ENCODE data around the gene SPRYD3. TPM values are rescaled to one million over a fixed set of nuclear protein-coding genes. Genes with fewer than 3 reads are reported as not detected.
"Not testable (repeated sequence)": the region's sequence is repeated elsewhere in the genome, so short reads cannot be mapped to it uniquely, and the experiment has no call there.

Gene SPRYD3
- total RNA-seq, 1 donor from 2014 or later, result 20.6 TPM

GRCh38 chr12:53113136-53113705, 34.0 kb upstream of the SPRYD3 start:
- Mint-ChIP-seq H3K4me1 (peaks cover 2% of the 10 kb centered on the region), H3K9me3 (no peaks in the 10 kb centered on the region), H3K36me3 (no peaks in the 10 kb centered on the region), H3K27me3 (ENCODE audit: low read depth) (no peaks in the 10 kb centered on the region), H3K4me3 (no peak overlapping the region), H3K27ac (peak overlapping the region; percentile 35)
- no peak for TF ChIP-seq CTCF (IDR thresholded peaks at IDR 0.05; ENCODE audit: unreplicated experiment)
- DNase-seq (ENCODE audit: low spot score in 2 of 2, unreplicated experiment in 2 of 2), result peak in 1 of 2 experiments; percentile 29

- DNase-seq (ENCODE audit: low spot score in 2 of 2, unreplicated experiment in 2 of 2); H3K27me3 Mint-ChIP-seq (ENCODE audit: low read depth); H3K4me1 Mint-ChIP-seq; H3K36me3 Mint-ChIP-seq; H3K27ac Mint-ChIP-seq; H3K4me3 Mint-ChIP-seq; H3K9me3 Mint-ChIP-seq: not testable (repeated sequence)
Measured at GRCh38 chr12:53112431-53112830, 33.2 kb upstream of the SPRYD3 start.

- H3K4me1 Mint-ChIP-seq, result peaks cover 5% of the 10 kb centered on the region
- no peaks in the 10 kb centered on the region for H3K9me3 Mint-ChIP-seq
- H3K4me3 Mint-ChIP-seq, result no peak overlapping the region
- H3K36me3 Mint-ChIP-seq, result no peaks in the 10 kb centered on the region
- no peaks in the 10 kb centered on the region for H3K27me3 Mint-ChIP-seq (ENCODE audit: low read depth)
- DNase-seq (ENCODE audit: low spot score in 2 of 2, unreplicated experiment in 2 of 2), result no peak
- H3K27ac Mint-ChIP-seq, result no peak overlapping the region
- TF ChIP-seq CTCF (IDR thresholded peaks at IDR 0.05; ENCODE audit: unreplicated experiment), result no peak
Measured at GRCh38 chr12:53107122-53107521, 27.9 kb upstream of the SPRYD3 start.

GRCh38 chr12:53105712-53106439, 26.7 kb upstream of the SPRYD3 start:
- Mint-ChIP-seq H3K27ac (no peak overlapping the region), H3K4me1 (peaks cover 5% of the 10 kb centered on the region), H3K27me3 (ENCODE audit: low read depth) (no peaks in the 10 kb centered on the region), H3K36me3 (peaks cover 4% of the 10 kb centered on the region), H3K9me3 (no peaks in the 10 kb centered on the region), H3K4me3 (no peak overlapping the region)
- no peak for TF ChIP-seq CTCF (IDR thresholded peaks at IDR 0.05; ENCODE audit: unreplicated experiment)
- DNase-seq (ENCODE audit: low spot score in 2 of 2, unreplicated experiment in 2 of 2), result no peak

- no peak for TF ChIP-seq CTCF (IDR thresholded peaks at IDR 0.05; ENCODE audit: unreplicated experiment)
- no peak overlapping the region for H3K4me3 Mint-ChIP-seq
- peaks cover 4% of the 10 kb centered on the region for H3K36me3 Mint-ChIP-seq
- no peak for DNase-seq (ENCODE audit: low spot score in 2 of 2, unreplicated experiment in 2 of 2)
- no peak overlapping the region for H3K27ac Mint-ChIP-seq
- H3K4me1 Mint-ChIP-seq, result peaks cover 8% of the 10 kb centered on the region
- H3K27me3 Mint-ChIP-seq (ENCODE audit: low read depth), result no peaks in the 10 kb centered on the region
- no peaks in the 10 kb centered on the region for H3K9me3 Mint-ChIP-seq
Measured at GRCh38 chr12:53105256-53105655, 26.1 kb upstream of the SPRYD3 start.

- Mint-ChIP-seq H3K4me1 (peaks cover 14% of the 10 kb centered on the region), H3K9me3 (no peaks in the 10 kb centered on the region), H3K36me3 (peaks cover 4% of the 10 kb centered on the region), H3K4me3 (no peak overlapping the region), H3K27me3 (ENCODE audit: low read depth) (no peaks in the 10 kb centered on the region), H3K27ac (no peak overlapping the region)
- DNase-seq (ENCODE audit: low spot score in 2 of 2, unreplicated experiment in 2 of 2), result no peak
- TF ChIP-seq CTCF (IDR thresholded peaks at IDR 0.05; ENCODE audit: unreplicated experiment), result no peak
Measured at GRCh38 chr12:53103860-53104305, 24.7 kb upstream of the SPRYD3 start.

Measured in mesothelial cell of epicardium (in vitro differentiated cells).